MCF 10A (cell line): Measurements from ENCODE around the gene P2RX7. TPM values are rescaled to one million over a fixed set of nuclear protein-coding genes. Genes with fewer than 3 reads are reported as not detected.

Source experiments
- BruUV-seq: library from RNA; stranded (reverse); fragments of 400-500 nt; replicated peaks from 2 replicates; lab custom pipeline; 2021; lab: Mats Ljungman, UMichigan
- CTCF ChIA-PET: fragments of 300-600 bp; sonication (Branson Sonifier 250); formaldehyde crosslinking; extraction: SDS; loops from one replicate; lab custom pipeline; 2021; ENCODE audit warnings: antibody characterized with exemption, inconsistent platforms; lab: Yijun Ruan, JAX
- POLR2A ChIA-PET: fragments of 300-600, 350-650 bp; sonication (Branson Sonifier 250); formaldehyde crosslinking; extraction: SDS; loops from one replicate; lab custom pipeline; 2020; ENCODE audit warnings: antibody characterized with exemption, inconsistent platforms; lab: Yijun Ruan, JAX
- DNase-seq: peaks from one replicate; pipeline ENCODE4 v3.0.0-alpha.2; 2018; ENCODE audit not compliant: unreplicated experiment
- H3K27ac Mint-ChIP-seq: one replicate; pipeline ENCODE4 v1.8.0; 2022; ENCODE audit warnings: mild to moderate bottlenecking, low read depth, mixed read lengths; ENCODE audit not compliant: unreplicated experiment
- H3K27me3 Mint-ChIP-seq: one replicate; pipeline ENCODE4 v1.8.0; 2022; ENCODE audit warnings: mixed read lengths; ENCODE audit not compliant: insufficient read depth, unreplicated experiment
- H3K36me3 Mint-ChIP-seq: one replicate; pipeline ENCODE4 v1.8.0; 2022; ENCODE audit warnings: mild to moderate bottlenecking, moderate library complexity, mixed read lengths; ENCODE audit not compliant: insufficient read depth, unreplicated experiment
- H3K4me1 Mint-ChIP-seq: one replicate; pipeline ENCODE4 v1.8.0; 2022; ENCODE audit warnings: mixed read lengths; ENCODE audit not compliant: insufficient read depth, unreplicated experiment
- H3K4me3 Mint-ChIP-seq: one replicate; pipeline ENCODE4 v1.8.0; 2022; ENCODE audit warnings: mild to moderate bottlenecking, moderate library complexity, mixed read lengths; ENCODE audit not compliant: unreplicated experiment
- H3K9me3 Mint-ChIP-seq: one replicate; pipeline ENCODE4 v1.8.0; 2022; ENCODE audit warnings: mixed read lengths; ENCODE audit not compliant: unreplicated experiment
- CTCF ChIP-seq: fragments of 200-600 bp; IDR thresholded peaks from one replicate; pipeline ENCODE4 v1.8.0; 2022; ENCODE audit warnings: antibody characterized with exemption, mild to moderate bottlenecking; ENCODE audit not compliant: unreplicated experiment
- intact Hi-C: fragments of 100-400 bp; cut with micrococcal nuclease; formaldehyde crosslinking; loops from 2 replicates; pipeline ENCODE4 v1.14.1; 2022
- total RNA-seq: library from RNA; stranded (reverse); gene quantifications from 2 replicates; pipeline ENCODE4 v1.2.3, GENCODE V29; 2022

The P2RX7 gene
- total RNA-seq, 1 experiment from 2014 or later = 0.68 TPM

GRCh38 chr12:121232163-121232562 lies 99.5 kb downstream of the P2RX7 start:
- Mint-ChIP-seq H3K9me3 (no peaks in the 10 kb centered on the region), H3K4me1 (no peaks in the 10 kb centered on the region), H3K4me3 (no peak overlapping the region), H3K36me3 (peaks cover 5% of the 10 kb centered on the region), H3K27ac (no peak overlapping the region), H3K27me3 (no peaks in the 10 kb centered on the region)
- TF ChIP-seq CTCF = no peak
- POLR2A ChIA-PET = no interaction called here
- intact Hi-C loops = no loop called here
- CTCF ChIA-PET = no interaction called here
- BruUV-seq = no TSS peak
- DNase-seq = no peak

GRCh38 chr12:121232977-121233627 lies 100.4 kb downstream of the P2RX7 start:
- TF ChIP-seq CTCF = no peak
- Mint-ChIP-seq H3K27me3 (no peaks in the 10 kb centered on the region), H3K4me1 (no peaks in the 10 kb centered on the region), H3K4me3 (no peak overlapping the region), H3K27ac (no peak overlapping the region), H3K9me3 (no peaks in the 10 kb centered on the region), H3K36me3 (peaks cover 5% of the 10 kb centered on the region)
- intact Hi-C loops = no loop called here
- ChIA-PET POLR2A (no interaction called here), CTCF (no interaction called here)
- no TSS peak for BruUV-seq
- DNase-seq = no peak

DNA sequence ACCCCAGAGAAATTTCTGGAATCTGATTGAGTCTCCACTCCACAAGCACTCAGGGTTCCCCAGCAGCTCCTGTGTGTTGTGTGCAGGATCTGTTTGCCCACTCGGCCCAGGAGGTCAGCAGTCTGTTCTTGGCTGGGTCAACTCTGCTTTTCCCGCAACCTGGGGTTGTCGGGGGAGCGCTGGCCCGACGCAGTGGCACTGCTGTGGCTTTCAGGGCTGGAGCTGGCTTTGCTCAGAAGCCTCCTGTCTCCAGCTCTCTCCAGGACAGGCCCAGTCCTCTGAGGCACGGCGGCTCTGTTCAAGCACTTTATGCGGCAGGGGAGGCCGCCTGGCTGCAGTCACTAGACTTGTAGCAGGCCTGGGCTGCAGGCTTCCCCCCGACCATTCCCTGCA lies 100.9 kb downstream of the P2RX7 start:
- no peak for TF ChIP-seq CTCF
- intact Hi-C loops = no loop called here
- peaks cover 5% of the 10 kb centered on the region for H3K36me3 Mint-ChIP-seq
- H3K27ac Mint-ChIP-seq = no peak overlapping the region
- ChIA-PET POLR2A (no interaction called here), CTCF (no interaction called here)
- H3K4me3 Mint-ChIP-seq = no peak overlapping the region
- no peaks in the 10 kb centered on the region for H3K4me1 Mint-ChIP-seq
- H3K9me3 Mint-ChIP-seq = no peaks in the 10 kb centered on the region
- DNase-seq = no peak
- BruUV-seq = no TSS peak
- no peaks in the 10 kb centered on the region for H3K27me3 Mint-ChIP-seq

DNA sequence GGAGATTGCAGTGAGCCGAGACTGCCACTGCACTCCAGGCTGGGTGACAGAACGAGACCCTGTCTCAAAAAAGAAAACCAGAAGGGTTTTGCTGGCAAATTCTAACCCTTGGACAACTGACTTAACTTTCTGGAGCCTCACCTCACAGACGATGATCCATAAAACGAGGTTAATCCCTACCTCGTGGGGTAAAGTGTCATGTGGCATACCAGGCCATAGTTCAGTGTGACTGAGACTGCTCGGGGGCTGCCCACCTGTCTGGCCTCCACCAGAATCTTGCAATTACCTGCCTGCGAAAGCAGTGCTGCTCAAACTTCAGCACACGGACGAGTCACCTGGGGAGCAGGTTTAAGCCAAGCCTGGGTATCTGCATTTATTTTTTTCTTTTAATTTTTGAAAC lies 104.1 kb downstream of the P2RX7 start:
- peaks cover 31% of the 10 kb centered on the region for H3K36me3 Mint-ChIP-seq

More for the DNA sequence above, 104.1 kb downstream of the P2RX7 start:
- no peaks in the 10 kb centered on the region for H3K9me3 Mint-ChIP-seq
- no peaks in the 10 kb centered on the region for H3K27me3 Mint-ChIP-seq
- ChIA-PET CTCF (no interaction called here), POLR2A (no interaction called here)
- H3K4me1 Mint-ChIP-seq = no peaks in the 10 kb centered on the region
- no TSS peak for BruUV-seq
- H3K27ac Mint-ChIP-seq = no peak overlapping the region
- DNase-seq = no peak
- no peak for TF ChIP-seq CTCF
- no peak overlapping the region for H3K4me3 Mint-ChIP-seq
- intact Hi-C loops = no loop called here
